Measurements from ENCODE around the gene FYB1.

Gene FYB1

GRCh38 chr5:39208471-39208870 lies 10.9 kb downstream of the FYB1 start:
- no peak overlapping the region for H3K23ac ChIP-seq (ENCODE audit: low read depth, low read length, poor library complexity)
- no peak overlapping the region for H3K9ac ChIP-seq (ENCODE audit: low read depth, low read length, poor library complexity)
- no CpG with 5 or more reads among the region's 8 CpGs for WGBS, 2 donors (ENCODE audit: extremely low coverage in 2 of 2, insufficient read length in 2 of 2, insufficient replicate concordance in 1 of 2)
- no peak overlapping the region for H3K4me2 ChIP-seq (ENCODE audit: insufficient read depth, low read length, poor library complexity, severe bottlenecking)
- H3K27ac ChIP-seq (replicated peaks; ENCODE audit: low read length), result no peak overlapping the region
- H3K18ac ChIP-seq (ENCODE audit: low read length), result no peak overlapping the region
- no peaks in the 10 kb centered on the region for H3K79me1 ChIP-seq (ENCODE audit: low read depth, low read length)
- no peaks in the 10 kb centered on the region for H3K36me3 ChIP-seq (replicated peaks in 1 of 2; ENCODE audit: control insufficient read depth in 2 of 2, insufficient read depth in 2 of 2, low read length in 2 of 2)
- no peak overlapping the region for H3K14ac ChIP-seq (ENCODE audit: low read length)
- no peak overlapping the region for H4K91ac ChIP-seq (ENCODE audit: low read depth, low read length, poor library complexity)
- no peaks in the 10 kb centered on the region for H3K9me3 ChIP-seq (replicated peaks in 1 of 2; ENCODE audit: control insufficient read depth in 2 of 2, insufficient read depth in 1 of 2, low read depth in 1 of 2, low read length in 2 of 2)
- H3K4me1 ChIP-seq (ENCODE audit: control insufficient read depth in 2 of 2, insufficient read depth in 1 of 2, low read depth in 1 of 2, low read length in 2 of 2), result no peaks in the 10 kb centered on the region
- H3K4ac ChIP-seq (ENCODE audit: low read length), result no peak overlapping the region
- H2AFZ ChIP-seq (ENCODE audit: low read length), result no peak overlapping the region
- no peak overlapping the region for H4K8ac ChIP-seq (ENCODE audit: low read depth, low read length)
- H2BK12ac ChIP-seq (ENCODE audit: low read length), result no peak overlapping the region
- no peak overlapping the region for H2BK5ac ChIP-seq (ENCODE audit: low read length)
- H2BK120ac ChIP-seq (ENCODE audit: low read depth, low read length), result no peak overlapping the region
- no peak overlapping the region for H2AK5ac ChIP-seq (ENCODE audit: low read depth, low read length)
- H3K4me3 ChIP-seq (ENCODE audit: low read length in 2 of 2), result no peak overlapping the region
- DNase-seq (ENCODE audit: low spot score), result no peak
- no peaks in the 10 kb centered on the region for H3K27me3 ChIP-seq (ENCODE audit: control insufficient read depth in 3 of 3, insufficient read depth in 3 of 3, low read depth in 1 of 3, low read length in 3 of 3)
- no peak overlapping the region for H2BK15ac ChIP-seq (ENCODE audit: low read length)

- H3K9me3 ChIP-seq (replicated peaks in 1 of 2; ENCODE audit: control insufficient read depth in 2 of 2, insufficient read depth in 1 of 2, low read depth in 1 of 2, low read length in 2 of 2), result no peaks in the 10 kb centered on the region
- H3K27me3 ChIP-seq (ENCODE audit: control insufficient read depth in 3 of 3, insufficient read depth in 3 of 3, low read depth in 1 of 3, low read length in 3 of 3), result no peaks in the 10 kb centered on the region
- no peak overlapping the region for H3K9ac ChIP-seq (ENCODE audit: low read depth, low read length, poor library complexity)
- H3K27ac ChIP-seq (replicated peaks; ENCODE audit: low read length), result no peak overlapping the region
- H2BK15ac ChIP-seq (ENCODE audit: low read length), result no peak overlapping the region
- no peak overlapping the region for H2BK12ac ChIP-seq (ENCODE audit: low read length)
- no peak overlapping the region for H4K91ac ChIP-seq (ENCODE audit: low read depth, low read length, poor library complexity)
- no peak overlapping the region for H2BK5ac ChIP-seq (ENCODE audit: low read length)
- H3K18ac ChIP-seq (ENCODE audit: low read length), result no peak overlapping the region
- no peak overlapping the region for H2AK5ac ChIP-seq (ENCODE audit: low read depth, low read length)
- no peak overlapping the region for H3K4me2 ChIP-seq (ENCODE audit: insufficient read depth, low read length, poor library complexity, severe bottlenecking)
- H2BK120ac ChIP-seq (ENCODE audit: low read depth, low read length), result no peak overlapping the region
- no peaks in the 10 kb centered on the region for H3K36me3 ChIP-seq (replicated peaks in 1 of 2; ENCODE audit: control insufficient read depth in 2 of 2, insufficient read depth in 2 of 2, low read length in 2 of 2)
- H3K4me1 ChIP-seq (ENCODE audit: control insufficient read depth in 2 of 2, insufficient read depth in 1 of 2, low read depth in 1 of 2, low read length in 2 of 2), result no peaks in the 10 kb centered on the region
- no CpG with 5 or more reads among the region's 5 CpGs for WGBS, 2 donors (ENCODE audit: extremely low coverage in 2 of 2, insufficient read length in 2 of 2, insufficient replicate concordance in 1 of 2)
- no peak overlapping the region for H3K14ac ChIP-seq (ENCODE audit: low read length)
- H2AFZ ChIP-seq (ENCODE audit: low read length), result no peak overlapping the region
- H3K4me3 ChIP-seq (ENCODE audit: low read length in 2 of 2), result no peak overlapping the region
- H3K4ac ChIP-seq (ENCODE audit: low read length), result no peak overlapping the region
- H3K79me1 ChIP-seq (ENCODE audit: low read depth, low read length), result no peaks in the 10 kb centered on the region
- no peak for DNase-seq (ENCODE audit: low spot score)
- H4K8ac ChIP-seq (ENCODE audit: low read depth, low read length), result no peak overlapping the region
- H3K23ac ChIP-seq (ENCODE audit: low read depth, low read length, poor library complexity), result no peak overlapping the region
Measured at GRCh38 chr5:39207345-39208045, 11.9 kb downstream of the FYB1 start.

- Histone ChIP-seq H4K8ac (ENCODE audit: low read depth, low read length) (no peak overlapping the region), H2AK5ac (ENCODE audit: low read depth, low read length) (no peak overlapping the region), H4K91ac (ENCODE audit: low read depth, low read length, poor library complexity) (no peak overlapping the region), H3K79me1 (ENCODE audit: low read depth, low read length) (no peaks in the 10 kb centered on the region), H3K14ac (ENCODE audit: low read length) (no peak overlapping the region), H3K4me2 (ENCODE audit: insufficient read depth, low read length, poor library complexity, severe bottlenecking) (no peak overlapping the region), H3K27me3 (ENCODE audit: control insufficient read depth in 3 of 3, insufficient read depth in 3 of 3, low read depth in 1 of 3, low read length in 3 of 3) (no peaks in the 10 kb centered on the region), H3K27ac (replicated peaks; ENCODE audit: low read length) (no peak overlapping the region), H2BK5ac (ENCODE audit: low read length) (no peak overlapping the region), H2AFZ (ENCODE audit: low read length) (no peak overlapping the region), H2BK15ac (ENCODE audit: low read length) (no peak overlapping the region), H2BK120ac (ENCODE audit: low read depth, low read length) (no peak overlapping the region), H3K36me3 (replicated peaks in 1 of 2; ENCODE audit: control insufficient read depth in 2 of 2, insufficient read depth in 2 of 2, low read length in 2 of 2) (no peaks in the 10 kb centered on the region), H3K23ac (ENCODE audit: low read depth, low read length, poor library complexity) (no peak overlapping the region), H2BK12ac (ENCODE audit: low read length) (no peak overlapping the region), H3K4ac (ENCODE audit: low read length) (no peak overlapping the region), H3K9me3 (replicated peaks in 1 of 2; ENCODE audit: control insufficient read depth in 2 of 2, insufficient read depth in 1 of 2, low read depth in 1 of 2, low read length in 2 of 2) (no peaks in the 10 kb centered on the region), H3K18ac (ENCODE audit: low read length) (no peak overlapping the region), H3K9ac (ENCODE audit: low read depth, low read length, poor library complexity) (no peak overlapping the region), H3K4me1 (ENCODE audit: control insufficient read depth in 2 of 2, insufficient read depth in 1 of 2, low read depth in 1 of 2, low read length in 2 of 2) (no peaks in the 10 kb centered on the region), H3K4me3 (ENCODE audit: low read length in 2 of 2) (no peak overlapping the region)
- WGBS, 2 donors (ENCODE audit: extremely low coverage in 2 of 2, insufficient read length in 2 of 2, insufficient replicate concordance in 1 of 2), result no CpG with 5 or more reads among the region's 3 CpGs
- DNase-seq (ENCODE audit: low spot score), result no peak
Measured at GRCh38 chr5:39206630-39207321, 12.6 kb downstream of the FYB1 start.

- H3K4me1 ChIP-seq (ENCODE audit: control insufficient read depth in 2 of 2, insufficient read depth in 1 of 2, low read depth in 1 of 2, low read length in 2 of 2), result no peaks in the 10 kb centered on the region
- no peak overlapping the region for H4K8ac ChIP-seq (ENCODE audit: low read depth, low read length)
- no peak overlapping the region for H3K18ac ChIP-seq (ENCODE audit: low read length)
- H3K9ac ChIP-seq (ENCODE audit: low read depth, low read length, poor library complexity), result no peak overlapping the region
- no peak overlapping the region for H2AK5ac ChIP-seq (ENCODE audit: low read depth, low read length)
- no peaks in the 10 kb centered on the region for H3K79me1 ChIP-seq (ENCODE audit: low read depth, low read length)
- no peaks in the 10 kb centered on the region for H3K27me3 ChIP-seq (ENCODE audit: control insufficient read depth in 3 of 3, insufficient read depth in 3 of 3, low read depth in 1 of 3, low read length in 3 of 3)
- no peak overlapping the region for H3K4ac ChIP-seq (ENCODE audit: low read length)
- no CpG with 5 or more reads among the region's 3 CpGs for WGBS, 2 donors (ENCODE audit: extremely low coverage in 2 of 2, insufficient read length in 2 of 2, insufficient replicate concordance in 1 of 2)
- no peak overlapping the region for H3K14ac ChIP-seq (ENCODE audit: low read length)
- no peaks in the 10 kb centered on the region for H3K36me3 ChIP-seq (replicated peaks in 1 of 2; ENCODE audit: control insufficient read depth in 2 of 2, insufficient read depth in 2 of 2, low read length in 2 of 2)
- no peak overlapping the region for H2BK15ac ChIP-seq (ENCODE audit: low read length)
- H2AFZ ChIP-seq (ENCODE audit: low read length), result no peak overlapping the region
- DNase-seq (ENCODE audit: low spot score), result no peak
- no peak overlapping the region for H3K23ac ChIP-seq (ENCODE audit: low read depth, low read length, poor library complexity)
- H4K91ac ChIP-seq (ENCODE audit: low read depth, low read length, poor library complexity), result no peak overlapping the region
- no peaks in the 10 kb centered on the region for H3K9me3 ChIP-seq (replicated peaks in 1 of 2; ENCODE audit: control insufficient read depth in 2 of 2, insufficient read depth in 1 of 2, low read depth in 1 of 2, low read length in 2 of 2)
- H3K4me2 ChIP-seq (ENCODE audit: insufficient read depth, low read length, poor library complexity, severe bottlenecking), result no peak overlapping the region
- no peak overlapping the region for H3K4me3 ChIP-seq (ENCODE audit: low read length in 2 of 2)
- H3K27ac ChIP-seq (replicated peaks; ENCODE audit: low read length), result no peak overlapping the region
- H2BK120ac ChIP-seq (ENCODE audit: low read depth, low read length), result no peak overlapping the region
- H2BK12ac ChIP-seq (ENCODE audit: low read length), result no peak overlapping the region
- no peak overlapping the region for H2BK5ac ChIP-seq (ENCODE audit: low read length)
Measured at GRCh38 chr5:39205550-39205949, 13.8 kb downstream of the FYB1 start.

Data from neuronal stem cell (in vitro differentiated cells).